OCI-LY1 (cell line): ENCODE results near the gene MAPT.

ENCODE experiments used
- EZH2 ChIP-seq: fragments of 200-600 bp; sonication (generic), shearing (Covaris generic); IDR thresholded peaks from 2 replicates; pipeline ENCODE4 v1.8.0; 2017; ENCODE audit warnings: borderline replicate concordance, mixed run types, mild to moderate bottlenecking, antibody characterized with exemption, low read length, moderate library complexity, mixed read lengths
- TF ChIP-seq, protein P1 (sequence below): fragments of 200-600 bp; sonication (generic), shearing (Covaris generic); IDR thresholded peaks from 2 replicates; pipeline ENCODE4 v1.5.1; 2017; ENCODE audit warnings: mild to moderate bottlenecking, antibody characterized with exemption, low read length, moderate library complexity, mixed read lengths

DNA sequence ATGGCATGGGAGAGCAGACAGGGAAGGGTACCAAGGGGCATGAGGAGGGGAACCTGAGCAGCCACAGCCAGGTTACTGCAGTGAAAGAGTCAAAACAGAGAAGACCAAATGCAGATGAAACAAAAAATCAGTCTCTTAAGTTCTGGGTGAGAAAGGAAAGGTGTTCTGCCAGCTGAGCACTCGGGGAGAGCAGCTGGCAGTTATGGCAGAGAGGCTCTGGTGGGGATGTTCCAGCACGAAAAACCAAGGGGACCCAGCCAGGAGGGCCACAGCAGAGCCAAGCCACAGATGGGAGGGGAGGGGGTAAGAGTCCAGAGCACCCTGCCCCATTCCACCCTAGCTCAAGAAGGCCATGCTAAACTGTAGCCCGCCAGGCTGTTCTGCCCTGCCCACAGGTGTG is 136.4 kb downstream of the MAPT start:
- TF ChIP-seq, protein P1, sequence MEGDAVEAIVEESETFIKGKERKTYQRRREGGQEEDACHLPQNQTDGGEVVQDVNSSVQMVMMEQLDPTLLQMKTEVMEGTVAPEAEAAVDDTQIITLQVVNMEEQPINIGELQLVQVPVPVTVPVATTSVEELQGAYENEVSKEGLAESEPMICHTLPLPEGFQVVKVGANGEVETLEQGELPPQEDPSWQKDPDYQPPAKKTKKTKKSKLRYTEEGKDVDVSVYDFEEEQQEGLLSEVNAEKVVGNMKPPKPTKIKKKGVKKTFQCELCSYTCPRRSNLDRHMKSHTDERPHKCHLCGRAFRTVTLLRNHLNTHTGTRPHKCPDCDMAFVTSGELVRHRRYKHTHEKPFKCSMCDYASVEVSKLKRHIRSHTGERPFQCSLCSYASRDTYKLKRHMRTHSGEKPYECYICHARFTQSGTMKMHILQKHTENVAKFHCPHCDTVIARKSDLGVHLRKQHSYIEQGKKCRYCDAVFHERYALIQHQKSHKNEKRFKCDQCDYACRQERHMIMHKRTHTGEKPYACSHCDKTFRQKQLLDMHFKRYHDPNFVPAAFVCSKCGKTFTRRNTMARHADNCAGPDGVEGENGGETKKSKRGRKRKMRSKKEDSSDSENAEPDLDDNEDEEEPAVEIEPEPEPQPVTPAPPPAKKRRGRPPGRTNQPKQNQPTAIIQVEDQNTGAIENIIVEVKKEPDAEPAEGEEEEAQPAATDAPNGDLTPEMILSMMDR = no peak
- TF ChIP-seq EZH2 = no peak
